Fibroblast of pulmonary artery (primary cell): Measurements from ENCODE around the gene CHTF18.
"Not testable (repeated sequence)": the region's sequence is repeated elsewhere in the genome, so short reads cannot be mapped to it uniquely, and the experiment has no call there.

Source experiments
- DNase-seq: peaks from one replicate; pipeline ENCODE4 v3.0.0-alpha.2; 2010; ENCODE audit warnings: low read depth
- H3K4me3 ChIP-seq: replicated peaks from 2 replicates; pipeline ENCODE4 v1.5.1; 2011; ENCODE audit warnings: low read depth, mild to moderate bottlenecking, control low read depth, low read length, moderate library complexity
- CTCF ChIP-seq: IDR thresholded peaks from 2 replicates; pipeline ENCODE4 v1.5.1; 2011; ENCODE audit warnings: mild to moderate bottlenecking, control low read depth, low read length, inconsistent platforms; ENCODE audit errors: missing control alignments

The CHTF18 gene

GRCh38 chr16:751152-752006 is 37.0 kb upstream of the CHTF18 start:
- TF ChIP-seq CTCF, result no peak
- DNase-seq, result no peak
- no peak overlapping the region for H3K4me3 ChIP-seq

GRCh38 chr16:752007-752312 is 36.5 kb upstream of the CHTF18 start:
- DNase-seq, result no peak
- TF ChIP-seq CTCF, result no peak
- H3K4me3 ChIP-seq, result no peak overlapping the region

DNA sequence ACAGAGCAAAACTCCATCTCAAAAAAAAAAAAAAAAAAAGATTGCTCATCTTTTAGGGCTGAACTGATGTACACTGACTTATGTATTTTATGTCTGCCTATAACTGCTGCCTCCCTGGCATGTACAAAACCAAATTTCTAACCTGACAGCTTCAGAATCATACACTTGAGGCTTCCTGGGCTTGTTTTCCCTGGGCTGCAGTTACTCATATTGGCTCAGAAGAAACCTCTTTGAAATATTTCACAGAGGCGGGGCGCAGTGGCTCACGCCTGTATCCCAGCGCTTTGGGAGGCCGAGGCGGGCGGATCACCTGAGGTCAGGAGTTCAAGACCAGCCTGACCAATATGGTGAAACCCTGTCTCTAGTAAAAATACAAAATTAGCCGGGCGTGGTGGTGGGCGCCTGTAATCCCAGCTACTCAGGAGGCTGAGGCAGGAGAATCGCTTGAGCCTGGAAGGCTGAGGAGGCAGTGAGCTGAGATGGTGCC is 34.3 kb upstream of the CHTF18 start:
- not testable (repeated sequence) for H3K4me3 ChIP-seq, DNase-seq

GRCh38 chr16:754656-755055 is 33.8 kb upstream of the CHTF18 start:
- no peak overlapping the region for H3K4me3 ChIP-seq

GRCh38 chr16:756428-756827 is 32.0 kb upstream of the CHTF18 start:
- TF ChIP-seq CTCF, result no peak
- no peak for DNase-seq
- H3K4me3 ChIP-seq, result no peak overlapping the region

More at GRCh38 chr16:754656-755055, 33.8 kb upstream of the CHTF18 start:
- TF ChIP-seq CTCF, result no peak
- no peak for DNase-seq

DNA sequence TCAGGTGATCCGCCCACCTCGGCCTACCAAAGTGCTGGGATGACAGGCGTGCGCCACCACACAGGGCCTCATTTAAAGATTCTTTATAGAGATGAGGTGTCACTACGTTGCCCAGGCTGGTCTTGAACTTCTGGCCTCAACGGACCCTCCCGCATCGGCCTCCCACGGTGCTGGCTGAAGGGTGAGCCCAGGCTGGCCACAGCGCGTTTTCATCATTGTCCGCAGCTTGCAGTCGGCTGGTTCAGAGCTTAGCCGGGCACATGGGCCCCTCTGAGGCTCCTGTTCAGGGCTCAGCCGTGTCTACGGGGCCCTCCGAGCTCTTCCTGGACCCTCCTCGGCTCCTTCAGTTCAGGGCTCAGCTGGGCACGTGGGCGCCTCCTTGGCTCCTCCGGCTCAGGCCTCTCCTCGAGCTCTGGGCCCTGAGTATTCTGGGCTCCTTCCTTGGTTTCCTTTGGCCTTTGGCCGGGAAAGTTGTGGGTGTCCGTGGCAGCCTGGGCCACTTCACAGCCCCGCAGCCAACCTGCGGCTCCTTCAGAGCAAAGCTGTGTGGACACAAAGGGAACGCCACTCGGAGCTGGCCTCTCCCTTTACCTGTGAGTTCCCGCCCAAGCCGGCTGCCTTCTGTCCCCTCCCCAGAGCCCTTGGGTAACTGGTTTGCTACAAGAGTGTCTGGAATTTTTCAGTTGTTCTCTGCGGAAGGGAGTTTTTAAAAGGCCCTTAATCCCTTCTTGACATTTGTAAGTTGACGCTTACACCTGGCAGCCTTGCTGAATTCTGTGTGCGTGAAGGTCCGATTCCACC is 29.1 kb upstream of the CHTF18 start:
- no peak overlapping the region for H3K4me3 ChIP-seq
- no peak for DNase-seq
- TF ChIP-seq CTCF, result no peak

DNA sequence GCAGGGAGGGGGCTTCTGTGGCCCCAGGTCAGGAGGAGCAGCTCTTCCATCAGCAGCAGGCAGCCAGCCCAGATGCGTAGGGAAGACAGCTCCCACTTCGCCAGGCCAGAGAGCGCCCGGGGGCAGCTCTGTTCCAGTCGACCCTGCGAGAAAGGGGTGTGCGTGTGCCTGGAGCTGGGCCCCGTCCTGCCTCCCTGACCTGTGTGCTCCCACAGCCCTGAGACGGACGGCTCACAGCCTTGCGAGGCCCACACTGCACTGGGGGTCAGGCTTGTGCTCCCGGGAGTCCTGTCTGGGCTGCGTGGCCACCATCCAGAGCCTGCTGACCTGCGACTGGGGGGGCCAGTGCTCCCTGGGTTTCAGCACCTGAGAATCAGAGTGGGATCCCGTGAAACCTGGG is 28.4 kb upstream of the CHTF18 start:
- TF ChIP-seq CTCF, result no peak
- H3K4me3 ChIP-seq, result no peak overlapping the region
- no peak for DNase-seq
